Mesothelial cell of epicardium (in vitro differentiated cells): ENCODE measurements around the gene GSTA3. TPM values are rescaled to one million over a fixed set of nuclear protein-coding genes. Genes with fewer than 3 reads are reported as not detected.
"Not testable (repeated sequence)": the region's sequence is repeated elsewhere in the genome, so short reads cannot be mapped to it uniquely, and the experiment has no call there.

Experiments used
- DNase-seq, 2 experiments: peaks; one replicate each; pipeline ENCODE4 v3.0.0; 2021; ENCODE audit warnings: low spot score in 2 of 2; ENCODE audit not compliant: unreplicated experiment in 2 of 2
- H3K27ac Mint-ChIP-seq: 2 replicates; pipeline ENCODE4 v1.8.0; 2021; ENCODE audit warnings: mixed read lengths
- H3K27me3 Mint-ChIP-seq: 2 replicates; pipeline ENCODE4 v1.8.0; 2021; ENCODE audit warnings: low read depth, mixed read lengths
- H3K36me3 Mint-ChIP-seq: 2 replicates; pipeline ENCODE4 v1.8.0; 2021; ENCODE audit warnings: mixed read lengths
- H3K4me1 Mint-ChIP-seq: 2 replicates; pipeline ENCODE4 v1.8.0; 2021; ENCODE audit warnings: mixed read lengths
- H3K4me3 Mint-ChIP-seq: 2 replicates; pipeline ENCODE4 v1.8.0; 2021; ENCODE audit warnings: mild to moderate bottlenecking, moderate library complexity, mixed read lengths
- H3K9me3 Mint-ChIP-seq: 2 replicates; pipeline ENCODE4 v1.8.0; 2021; ENCODE audit warnings: mixed read lengths
- total RNA-seq: library from RNA; stranded (reverse); gene quantifications from 3 replicates; pipeline ENCODE4 v1.2.1, GENCODE V29; 2021
- TF ChIP-seq, protein P1 (sequence below): fragments of 200-600 bp; sonication (generic); IDR thresholded peaks from one replicate; pipeline ENCODE4 v1.5.0; 2021; ENCODE audit warnings: antibody characterized with exemption; ENCODE audit not compliant: unreplicated experiment

The GSTA3 gene
- total RNA-seq, 1 donor from 2014 or later: not detected

DNA sequence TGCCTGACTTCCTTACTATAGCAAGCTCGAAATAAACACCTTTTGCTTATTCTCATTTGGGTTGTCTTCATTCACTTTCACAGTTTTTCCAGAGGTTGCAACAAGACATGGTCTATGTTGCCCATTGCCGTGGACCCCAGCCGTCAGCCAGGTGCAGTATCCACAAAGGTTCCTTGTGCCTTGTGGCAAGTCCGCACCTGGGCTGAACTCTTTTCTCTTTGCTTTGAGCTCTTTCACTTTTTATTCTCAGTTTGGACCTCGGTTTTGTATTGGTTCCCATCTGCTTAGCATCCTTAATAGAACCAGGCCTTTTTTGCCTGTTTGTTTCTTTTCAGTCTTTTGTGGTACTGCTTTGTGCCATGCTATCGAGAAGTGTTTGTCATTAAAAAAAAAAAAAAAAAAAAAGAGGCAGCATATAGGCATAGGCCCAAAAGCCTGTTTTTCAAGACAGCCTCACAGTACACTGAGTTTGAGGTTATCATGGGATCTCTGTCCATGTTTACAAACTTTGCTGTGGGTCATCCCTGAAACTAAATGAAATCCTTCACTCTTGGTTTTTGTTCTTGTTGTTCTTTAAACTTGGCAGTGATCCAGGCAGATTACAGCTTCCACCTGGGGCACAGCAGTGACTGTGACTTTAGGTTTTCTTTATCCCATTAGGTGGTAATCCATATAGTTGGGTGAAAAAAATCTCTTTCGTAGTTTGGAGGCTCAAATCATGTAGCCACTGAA lies 33.3 kb downstream of the GSTA3 start:
- no peaks in the 10 kb centered on the region for H3K27me3 Mint-ChIP-seq
- no peak overlapping the region for H3K27ac Mint-ChIP-seq
- DNase-seq: no peak
- H3K4me3 Mint-ChIP-seq: no peak overlapping the region
- H3K9me3 Mint-ChIP-seq: no peaks in the 10 kb centered on the region
- H3K4me1 Mint-ChIP-seq: peaks cover 24% of the 10 kb centered on the region
- no peaks in the 10 kb centered on the region for H3K36me3 Mint-ChIP-seq
- TF ChIP-seq, protein P1, sequence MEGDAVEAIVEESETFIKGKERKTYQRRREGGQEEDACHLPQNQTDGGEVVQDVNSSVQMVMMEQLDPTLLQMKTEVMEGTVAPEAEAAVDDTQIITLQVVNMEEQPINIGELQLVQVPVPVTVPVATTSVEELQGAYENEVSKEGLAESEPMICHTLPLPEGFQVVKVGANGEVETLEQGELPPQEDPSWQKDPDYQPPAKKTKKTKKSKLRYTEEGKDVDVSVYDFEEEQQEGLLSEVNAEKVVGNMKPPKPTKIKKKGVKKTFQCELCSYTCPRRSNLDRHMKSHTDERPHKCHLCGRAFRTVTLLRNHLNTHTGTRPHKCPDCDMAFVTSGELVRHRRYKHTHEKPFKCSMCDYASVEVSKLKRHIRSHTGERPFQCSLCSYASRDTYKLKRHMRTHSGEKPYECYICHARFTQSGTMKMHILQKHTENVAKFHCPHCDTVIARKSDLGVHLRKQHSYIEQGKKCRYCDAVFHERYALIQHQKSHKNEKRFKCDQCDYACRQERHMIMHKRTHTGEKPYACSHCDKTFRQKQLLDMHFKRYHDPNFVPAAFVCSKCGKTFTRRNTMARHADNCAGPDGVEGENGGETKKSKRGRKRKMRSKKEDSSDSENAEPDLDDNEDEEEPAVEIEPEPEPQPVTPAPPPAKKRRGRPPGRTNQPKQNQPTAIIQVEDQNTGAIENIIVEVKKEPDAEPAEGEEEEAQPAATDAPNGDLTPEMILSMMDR: no peak

DNA sequence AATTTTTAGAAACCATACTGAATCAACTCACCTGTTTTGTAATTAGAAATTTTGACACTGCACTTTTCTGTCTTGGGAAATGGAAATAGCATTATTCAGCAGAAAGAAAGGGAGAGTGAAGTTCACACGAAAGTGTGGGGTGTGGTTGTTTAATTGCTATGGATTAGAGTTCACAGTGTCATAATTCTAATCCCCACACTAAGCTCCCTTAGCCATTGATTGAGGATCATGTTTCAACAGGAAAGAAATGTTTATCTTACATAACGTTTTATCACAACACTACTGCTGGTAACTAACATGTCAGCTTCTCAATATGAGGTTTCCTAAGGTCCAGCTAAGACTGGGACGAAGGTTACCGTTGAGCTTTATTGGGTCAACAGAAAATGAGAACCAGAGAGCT lies 37.5 kb downstream of the GSTA3 start:
- no peak for DNase-seq
- H3K4me3 Mint-ChIP-seq: no peak overlapping the region
- H3K9me3 Mint-ChIP-seq: no peaks in the 10 kb centered on the region
- H3K36me3 Mint-ChIP-seq: no peaks in the 10 kb centered on the region
- no peaks in the 10 kb centered on the region for H3K27me3 Mint-ChIP-seq
- peaks cover 23% of the 10 kb centered on the region for H3K4me1 Mint-ChIP-seq
- no peak overlapping the region for H3K27ac Mint-ChIP-seq
- TF ChIP-seq, protein P1: no peak

DNA sequence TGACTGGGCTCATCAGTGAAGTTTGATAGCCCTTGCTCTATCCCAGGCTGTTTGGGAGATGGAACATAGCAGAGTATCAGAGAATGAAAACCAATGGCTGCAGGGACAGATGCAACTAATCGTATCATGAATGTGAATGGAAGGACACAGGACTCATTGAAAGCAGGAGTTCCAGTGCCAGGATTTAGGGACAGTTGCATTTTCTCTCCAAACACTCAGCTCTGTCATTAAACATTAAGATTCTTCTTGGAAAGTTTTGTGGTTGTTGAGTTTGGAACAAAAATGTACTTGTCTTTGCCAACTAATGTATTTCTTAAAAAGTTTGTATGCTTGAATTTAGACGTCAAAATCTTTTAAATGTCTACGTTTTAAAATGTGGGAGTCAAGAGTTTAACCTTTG lies 37.9 kb downstream of the GSTA3 start:
- no peaks in the 10 kb centered on the region for H3K36me3 Mint-ChIP-seq
- H3K27ac Mint-ChIP-seq: no peak overlapping the region
- H3K4me1 Mint-ChIP-seq: peaks cover 20% of the 10 kb centered on the region
- no peak overlapping the region for H3K4me3 Mint-ChIP-seq
- TF ChIP-seq, protein P1: no peak
- no peak for DNase-seq
- H3K27me3 Mint-ChIP-seq: no peaks in the 10 kb centered on the region
- H3K9me3 Mint-ChIP-seq: no peaks in the 10 kb centered on the region

DNA sequence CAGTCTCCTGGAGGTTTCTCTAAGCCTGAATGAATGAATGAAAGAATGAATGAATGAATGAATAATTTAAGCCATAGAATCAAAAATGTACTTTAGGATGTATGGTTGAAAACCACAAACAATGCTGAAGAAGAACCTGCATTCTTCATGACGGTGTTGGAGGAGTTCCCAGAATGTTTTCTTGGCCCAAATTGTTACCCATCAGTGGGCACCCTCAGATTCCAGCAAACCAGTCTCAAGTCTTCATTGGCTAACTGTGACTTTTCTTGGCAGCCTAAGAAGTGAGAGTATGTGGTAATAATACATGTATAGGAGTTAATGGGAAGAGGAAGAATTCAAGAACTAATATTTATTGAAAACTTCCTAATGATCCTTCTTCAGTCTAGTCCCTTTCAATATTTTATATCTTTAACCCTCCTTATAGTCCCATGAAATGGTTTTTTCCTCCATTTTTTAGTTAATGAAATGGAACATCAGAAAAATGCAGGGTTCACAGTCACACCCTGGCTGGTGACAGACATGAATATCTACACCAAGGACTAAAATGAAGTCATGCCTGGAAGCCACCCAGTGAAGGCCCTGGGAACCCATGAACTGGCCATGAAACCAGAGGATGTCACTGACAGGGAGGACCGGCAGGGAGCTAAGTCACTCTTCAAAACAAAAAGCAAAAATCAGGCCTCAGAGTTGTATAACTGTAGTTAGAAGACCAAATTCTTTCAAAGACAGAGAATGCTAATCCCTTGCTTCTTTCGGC lies 39.0 kb downstream of the GSTA3 start:
- H3K4me1 Mint-ChIP-seq: peaks cover 17% of the 10 kb centered on the region
- not testable (repeated sequence) for H3K27me3 Mint-ChIP-seq, H3K9me3 Mint-ChIP-seq, H3K36me3 Mint-ChIP-seq, DNase-seq, H3K27ac Mint-ChIP-seq, H3K4me3 Mint-ChIP-seq

DNA sequence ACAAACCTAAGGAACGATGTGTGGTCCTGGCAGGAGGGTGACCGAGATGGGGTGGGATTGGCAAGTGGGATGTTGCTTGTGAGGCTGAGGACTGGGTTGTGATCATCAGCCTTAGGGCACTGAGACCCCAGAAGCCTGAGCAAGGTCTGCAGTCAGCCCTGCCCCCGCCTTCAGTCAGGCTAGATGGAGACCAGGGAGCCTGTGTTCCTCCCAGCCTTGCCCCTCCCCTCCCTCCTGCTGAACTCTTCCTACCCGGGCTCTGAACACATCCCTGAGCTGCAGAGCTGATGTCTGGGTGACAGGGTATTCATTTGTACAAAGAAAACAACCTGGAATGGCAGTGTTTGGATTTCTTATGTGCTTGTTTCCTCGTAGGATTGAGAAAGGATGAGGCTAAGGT lies 40.6 kb downstream of the GSTA3 start:
- H3K36me3 Mint-ChIP-seq, H3K27me3 Mint-ChIP-seq, H3K4me3 Mint-ChIP-seq, H3K27ac Mint-ChIP-seq, DNase-seq, H3K9me3 Mint-ChIP-seq: not testable (repeated sequence)
- peaks cover 14% of the 10 kb centered on the region for H3K4me1 Mint-ChIP-seq

DNA sequence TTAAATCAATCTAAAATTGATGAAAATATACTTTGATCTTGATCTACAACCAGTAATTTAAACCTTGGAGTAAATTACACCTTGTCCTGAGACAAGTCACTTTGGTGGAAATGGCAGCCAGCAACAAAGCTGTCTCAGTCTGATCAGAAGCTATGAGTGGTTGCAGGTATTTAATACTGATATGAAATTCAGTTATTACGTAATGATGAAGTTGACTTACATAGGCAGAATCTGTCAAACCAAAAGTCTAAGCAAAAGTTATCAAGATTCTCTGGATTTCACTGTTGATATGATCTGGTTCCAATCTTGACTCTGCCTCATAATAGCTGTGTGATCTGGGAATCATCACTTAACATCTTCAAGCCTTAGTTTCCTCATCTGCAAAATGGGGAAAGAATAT lies 41.3 kb downstream of the GSTA3 start:
- Mint-ChIP-seq H3K4me1 (peaks cover 7% of the 10 kb centered on the region), H3K4me3 (no peak overlapping the region)

DNA sequence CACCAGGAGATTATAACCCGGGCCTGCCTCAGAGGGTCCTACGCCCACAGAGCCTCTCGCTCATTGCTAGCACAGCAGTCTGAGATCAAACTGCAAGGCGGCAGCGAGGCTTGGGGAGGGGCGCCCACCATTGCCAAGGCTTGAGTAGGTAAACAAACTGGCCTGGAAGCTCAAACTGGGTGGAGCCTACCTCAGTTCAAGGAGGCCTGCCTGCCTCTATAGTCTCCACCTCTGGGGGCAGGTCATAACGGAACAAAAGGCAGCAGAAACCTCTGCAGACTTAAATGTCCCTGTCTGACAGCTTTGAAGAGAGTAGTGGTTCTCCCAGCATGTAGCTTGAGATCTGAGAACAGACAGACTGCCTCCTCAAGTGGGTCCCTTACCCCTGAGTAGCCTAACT lies 48.3 kb downstream of the GSTA3 start:
- not testable (repeated sequence) for H3K4me1 Mint-ChIP-seq, H3K9me3 Mint-ChIP-seq, DNase-seq, H3K36me3 Mint-ChIP-seq, H3K27me3 Mint-ChIP-seq, H3K4me3 Mint-ChIP-seq, H3K27ac Mint-ChIP-seq

More for the DNA sequence above, 41.3 kb downstream of the GSTA3 start:
- H3K9me3 Mint-ChIP-seq: peaks cover 7% of the 10 kb centered on the region
- H3K27ac Mint-ChIP-seq: no peak overlapping the region
- TF ChIP-seq, protein P1: no peak
- no peaks in the 10 kb centered on the region for H3K36me3 Mint-ChIP-seq
- peaks cover 6% of the 10 kb centered on the region for H3K27me3 Mint-ChIP-seq
- DNase-seq: no peak
